H1 (cell line): ENCODE measurements around the gene OR2A2. TPM values are rescaled to one million over a fixed set of nuclear protein-coding genes. Genes with fewer than 3 reads are reported as not detected.

ENCODE experiments used
- CTCF ChIA-PET: fragments of 300-600 bp; sonication (Branson Sonifier 250); formaldehyde crosslinking; loops from one replicate; lab custom pipeline; 2021; ENCODE audit not compliant: partially characterized antibody; lab: Charles Lee
- POLR2A ChIA-PET: fragments of 300-600 bp; sonication (Branson Sonifier 250); formaldehyde crosslinking; loops from one replicate; lab custom pipeline; 2021; ENCODE audit warnings: inconsistent platforms; ENCODE audit not compliant: partially characterized antibody; lab: Charles Lee
- DNase-seq, 2 experiments: peaks; one replicate each; pipeline versions ENCODE4 v3.0.0 to v3.0.0-alpha.2; 2010 to 2022; ENCODE audit warnings: low spot score in 2 of 2, low read depth in 1 of 2, mixed read lengths in 1 of 2
- FAIRE-seq: peaks from 2 replicates; lab custom pipeline; 2011; peaks lifted over from hg19 to GRCh38; lab: Jason Lieb, UNC
- H2AFZ ChIP-seq: 2 replicates; pipeline ENCODE4 v1.8.1; 2012; ENCODE audit warnings: low read length, inconsistent platforms
- H2AK5ac ChIP-seq: 2 replicates; pipeline ENCODE4 v1.6.1; 2013; ENCODE audit warnings: low read depth, low read length
- H2BK120ac ChIP-seq: replicated peaks from 2 replicates; pipeline ENCODE3; 2013; ENCODE audit warnings: low read depth, low read length, inconsistent platforms
- H2BK12ac ChIP-seq: 2 replicates; pipeline ENCODE4 v1.6.1; 2013; ENCODE audit warnings: low read depth, low read length
- H2BK15ac ChIP-seq: 2 replicates; pipeline ENCODE4 v1.6.1; 2013; ENCODE audit warnings: low read length
- H2BK20ac ChIP-seq: 2 replicates; pipeline ENCODE4 v1.6.1; 2013; ENCODE audit warnings: low read length
- H2BK5ac ChIP-seq: 2 replicates; pipeline ENCODE4 v1.6.1; 2013; ENCODE audit warnings: low read depth, low read length
- H3K14ac ChIP-seq: 2 replicates; pipeline ENCODE4 v1.6.1; 2013; ENCODE audit warnings: inconsistent platforms; ENCODE audit not compliant: insufficient read length
- H3K18ac ChIP-seq: 2 replicates; pipeline ENCODE4 v1.6.1; 2013; ENCODE audit warnings: low read length; ENCODE audit errors: extremely low read depth
- H3K23ac ChIP-seq: 2 replicates; pipeline ENCODE4 v1.6.1; 2013; ENCODE audit warnings: inconsistent platforms; ENCODE audit not compliant: insufficient read length
- H3K23me2 ChIP-seq: 2 replicates; pipeline ENCODE4 v1.6.1; 2013; ENCODE audit warnings: low read depth, low read length
- H3K27ac ChIP-seq: 2 replicates; pipeline ENCODE4 v1.6.1; 2011; ENCODE audit warnings: low read depth, low read length, inconsistent platforms
- H3K27me3 ChIP-seq, 4 experiments: replicated peaks in 1 of 4; 1 replicate in 1 of 4; 2 replicates in 3 of 4; pipeline versions ENCODE4 v1.6.1 to v1.8.1; 2011 to 2013; ENCODE audit warnings: low read length in 3 of 4, mild to moderate bottlenecking in 3 of 4, inconsistent platforms in 2 of 4, mixed read lengths in 2 of 4, moderate library complexity in 1 of 4; ENCODE audit not compliant: control insufficient read depth in 3 of 4, insufficient read depth in 3 of 4; ENCODE audit errors: extremely low read depth in 1 of 4
- H3K36me3 ChIP-seq, 4 experiments: 2 replicates each; pipeline versions ENCODE4 v1.6.1 to v1.8.1; 2011 to 2013; ENCODE audit warnings: mild to moderate bottlenecking in 4 of 4, low read length in 3 of 4, moderate library complexity in 2 of 4, control low read depth in 1 of 4, inconsistent platforms in 1 of 4; ENCODE audit not compliant: insufficient read depth in 4 of 4, control insufficient read depth in 2 of 4
- H3K4ac ChIP-seq: replicated peaks from 2 replicates; pipeline ENCODE3; 2013; ENCODE audit warnings: low read length, low read depth, mixed read lengths, inconsistent platforms; ENCODE audit not compliant: insufficient read length
- H3K4me1 ChIP-seq, 4 experiments: replicated peaks in 1 of 4; 1 replicate in 1 of 4; 2 replicates in 3 of 4; pipeline versions ENCODE4 v1.6.1 to v1.8.1; 2011 to 2013; ENCODE audit warnings: low read length in 3 of 4, inconsistent platforms in 2 of 4, mixed read lengths in 1 of 4; ENCODE audit not compliant: insufficient read depth in 4 of 4, control insufficient read depth in 3 of 4
- H3K4me2 ChIP-seq, 2 experiments: 2 replicates each; pipeline versions ENCODE4 v1.6.1 to v1.8.1; 2011 to 2013; ENCODE audit warnings: low read depth in 2 of 2, low read length in 2 of 2, control low read depth in 1 of 2, inconsistent platforms in 1 of 2, mild to moderate bottlenecking in 1 of 2; ENCODE audit not compliant: insufficient read depth in 1 of 2
- H3K4me3 ChIP-seq, 4 experiments: fragments of 200-600, 300-600 bp in 1 of 4; sonication (generic), shearing (Covaris generic), sonication (Bioruptor Twin) in 1 of 4; 2 replicates each; pipeline versions ENCODE4 v1.5.1 to v1.8.1; 2011 to 2016; ENCODE audit warnings: low read length in 4 of 4, low read depth in 3 of 4, control low read depth in 2 of 4, inconsistent platforms in 2 of 4, mild to moderate bottlenecking in 2 of 4, mixed read lengths in 1 of 4, moderate library complexity in 1 of 4; ENCODE audit not compliant: insufficient read depth in 2 of 4; ENCODE audit errors: extremely low read depth in 1 of 4
- H3K56ac ChIP-seq: replicated peaks from 2 replicates; pipeline ENCODE3; 2013; ENCODE audit warnings: low read depth, mild to moderate bottlenecking, mixed read lengths, low read length, inconsistent platforms; ENCODE audit not compliant: insufficient read length
- H3K79me1 ChIP-seq: 2 replicates; pipeline ENCODE4 v1.6.1; 2013; ENCODE audit warnings: low read depth, low read length, control low read depth
- H3K79me2 ChIP-seq, 2 experiments: 2 replicates each; pipeline versions ENCODE4 v1.6.1 to v1.8.1; 2012 to 2013; ENCODE audit warnings: low read length in 2 of 2, mild to moderate bottlenecking in 2 of 2, inconsistent platforms in 1 of 2; ENCODE audit not compliant: insufficient read depth in 2 of 2, control insufficient read depth in 1 of 2
- H3K9ac ChIP-seq, 4 experiments: replicated peaks in 1 of 4; 1 replicate in 1 of 4; 2 replicates in 3 of 4; pipeline versions ENCODE4 v1.6.1 to v1.8.1; 2011 to 2013; ENCODE audit warnings: low read depth in 3 of 4, low read length in 3 of 4, control low read depth in 2 of 4, mild to moderate bottlenecking in 2 of 4, moderate library complexity in 2 of 4, inconsistent platforms in 1 of 4; ENCODE audit errors: extremely low read depth in 1 of 4
- H3K9me3 ChIP-seq, 2 experiments: 2 replicates each; pipeline versions ENCODE4 v1.6.1 to v1.8.1; 2012 to 2013; ENCODE audit warnings: mild to moderate bottlenecking in 2 of 2, moderate library complexity in 2 of 2, control low read depth in 1 of 2, inconsistent platforms in 1 of 2, low read depth in 1 of 2, low read length in 1 of 2, mixed read lengths in 1 of 2; ENCODE audit not compliant: insufficient read depth in 2 of 2
- H4K20me1 ChIP-seq, 2 experiments: replicated peaks in 1 of 2; 2 replicates each; pipeline versions ENCODE3 to v1.8.1; 2011 to 2013; ENCODE audit warnings: inconsistent platforms in 2 of 2, low read length in 2 of 2, mild to moderate bottlenecking in 1 of 2; ENCODE audit not compliant: insufficient read depth in 2 of 2, control insufficient read depth in 1 of 2
- H4K5ac ChIP-seq: 2 replicates; pipeline ENCODE4 v1.6.1; 2013; ENCODE audit warnings: low read length, low read depth, mixed read lengths, inconsistent platforms; ENCODE audit not compliant: insufficient read length
- H4K8ac ChIP-seq: 2 replicates; pipeline ENCODE4 v1.8.0; 2013; ENCODE audit warnings: mild to moderate bottlenecking, moderate library complexity, low read length, inconsistent platforms; ENCODE audit not compliant: insufficient read depth; ENCODE audit errors: extremely low read depth
- H4K91ac ChIP-seq: replicated peaks from 2 replicates; pipeline ENCODE3; 2013; ENCODE audit warnings: low read length, mixed read lengths, inconsistent platforms; ENCODE audit not compliant: insufficient read length
- ASH2L ChIP-seq: fragments of 200-600, 300-600 bp; sonication (generic); IDR thresholded peaks from one replicate; pipeline ENCODE4 v1.7.1; 2017; ENCODE audit warnings: low read length
- CHD1 ChIP-seq: IDR thresholded peaks from 2 replicates; pipeline ENCODE4 v1.6.1; 2012; ENCODE audit warnings: low read depth, low read length, improper control_type of control experiment
- EGR1 ChIP-seq: IDR thresholded peaks from 2 replicates; pipeline ENCODE4 v1.6.1; 2011; ENCODE audit warnings: low read depth, low read length, borderline replicate concordance
- RFX5 ChIP-seq: IDR thresholded peaks from 2 replicates; pipeline ENCODE4 v1.6.1; 2011; ENCODE audit warnings: low read depth, low read length, improper control_type of control experiment, borderline replicate concordance
- RNF2 ChIP-seq: fragments of 200-900, 300-1000 bp; sonication (generic); IDR thresholded peaks from 2 replicates; pipeline ENCODE4 v1.7.1; 2016; ENCODE audit warnings: borderline replicate concordance, low read depth, mild to moderate bottlenecking, antibody characterized with exemption, low read length; ENCODE audit not compliant: poor library complexity, severe bottlenecking; ENCODE audit errors: missing control alignments
- TBP ChIP-seq: IDR thresholded peaks from 2 replicates; pipeline ENCODE4 v1.6.1; 2011; ENCODE audit warnings: low read depth, low read length, improper control_type of control experiment
- WGBS, 2 experiments: shearing (Covaris generic) in 1 of 2; methylation state at CpG; one replicate each; pipeline versions ENCODE4 v1.1.6 to v1.1.7; 2013 to 2015; ENCODE audit warnings: low lambda C conversion rate in 2 of 2, mixed read lengths in 2 of 2, inconsistent platforms in 1 of 2, low coverage in 1 of 2, missing lambda C conversion rate in 1 of 2; ENCODE audit not compliant: insufficient replicate concordance in 2 of 2, insufficient coverage in 1 of 2, insufficient read length in 1 of 2; ENCODE audit errors: extremely low coverage in 1 of 2, missing lambda C conversion rate in 1 of 2; 5-methylcytosine and 5-hydroxymethylcytosine counted together
- polyA plus RNA-seq, 7 experiments: library from polyadenylated mRNA; depleted of rRNA in 3 of 7; stranded (reverse) in 5 of 7; unstranded in 2 of 7; fragments of >200 nt in 5 of 7; fragments of 200-250 nt in 2 of 7; gene quantifications; 1 replicate in 5 of 7; 2 replicates in 1 of 7; 4 replicates in 1 of 7; pipeline versions ENCODE4 v1.2.1 to v1.2.3, GENCODE V29; 2011 to 2013; ENCODE audit warnings: missing spikeins in 2 of 7, mixed read lengths in 2 of 7
- total RNA-seq: library from RNA; stranded (reverse); fragmentation: NEBNext Ultra II Directional; extraction: Animal tissue kit (Norgen Biotek cat#: 25700); gene quantifications from 2 replicates; pipeline ENCODE4 v1.2.1, GENCODE V29; 2021
- TF ChIP-seq, protein P1 (sequence below): IDR thresholded peaks from 2 replicates; pipeline ENCODE4 v1.6.1; 2011; ENCODE audit warnings: low read depth, mild to moderate bottlenecking, low read length; ENCODE audit not compliant: insufficient read depth

Gene OR2A2
- total and polyA plus RNA-seq, 2 of the 8 experiments (the other 6 are each of a cell fraction or from before 2014, with no cell fraction given) = not detected

DNA sequence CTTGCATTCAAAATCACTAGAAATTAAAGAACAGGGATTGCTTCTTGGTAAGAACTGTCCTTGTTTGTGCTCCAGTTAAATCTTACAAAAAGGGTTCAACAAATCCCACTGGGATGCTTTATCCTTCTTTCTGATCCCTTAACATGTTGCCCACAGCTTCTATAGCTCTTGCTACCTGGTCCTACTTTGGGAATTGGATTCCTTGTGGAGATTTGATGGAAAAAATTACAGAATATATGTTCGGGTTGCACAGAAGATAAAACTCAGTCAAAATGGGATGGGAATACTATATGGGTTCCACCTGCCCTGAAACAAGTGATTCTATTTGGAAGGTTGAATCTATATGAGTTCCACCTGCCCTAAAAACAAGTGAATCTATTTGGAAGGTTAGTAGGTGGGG, 39.9 kb upstream of the OR2A2 start, which contains the start of gene OR2A25:
TSS of gene OR2A25 (plus strand) at position 301 of the 400 bp plus-strand sequence. CDS start 4,409 bp downstream, outside the sequence.
- FAIRE-seq (no peak), DNase-seq (no peak)
- Histone ChIP-seq H2BK20ac (no peak within 1 kb of the TSS), H3K79me1 (no peaks in the 10 kb centered on the region), H3K4ac (no peak within 1 kb of the TSS), H3K27ac (no peak within 1 kb of the TSS), H3K27me3 (no peaks in the 10 kb centered on the region), H4K20me1 (no peaks in the 10 kb centered on the region), H2BK12ac (no peak within 1 kb of the TSS), H3K14ac (no peak within 1 kb of the TSS), H4K91ac (no peak within 1 kb of the TSS), H4K8ac (no peak within 1 kb of the TSS), H3K9ac (no peak within 1 kb of the TSS), H3K9me3 (no peaks in the 10 kb centered on the region), H3K23me2 (no peaks in the 10 kb centered on the region), H3K4me1 (no peaks in the 10 kb centered on the region), H3K18ac (no peak within 1 kb of the TSS), H3K23ac (no peak within 1 kb of the TSS), H2BK120ac (no peak within 1 kb of the TSS), H3K56ac (no peak within 1 kb of the TSS), H2BK15ac (no peak within 1 kb of the TSS), H2AFZ (no peak within 1 kb of the TSS), H2AK5ac (no peak within 1 kb of the TSS), H3K79me2 (no peaks in the 10 kb centered on the region), H3K36me3 (no peaks in the 10 kb centered on the region), H3K4me2 (no peak within 1 kb of the TSS), H4K5ac (no peak within 1 kb of the TSS), H3K4me3 (no peak within 1 kb of the TSS), H2BK5ac (no peak within 1 kb of the TSS)
- POLR2A ChIA-PET = no interaction called here
- 70% methylated on average over 1 of the region's 1 CpG; no CpG with 5 or more reads in 1 of the 2 experiments for WGBS, 2 experiments
- TF ChIP-seq TBP (no peak), ASH2L (no peak), EGR1 (no peak), RNF2 (no peak), RFX5 (no peak), CHD1 (no peak)
- TF ChIP-seq, protein P1, sequence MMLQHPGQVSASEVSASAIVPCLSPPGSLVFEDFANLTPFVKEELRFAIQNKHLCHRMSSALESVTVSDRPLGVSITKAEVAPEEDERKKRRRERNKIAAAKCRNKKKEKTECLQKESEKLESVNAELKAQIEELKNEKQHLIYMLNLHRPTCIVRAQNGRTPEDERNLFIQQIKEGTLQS = no peak
- CTCF ChIA-PET = interaction anchor here (1.6 kb wide), 1 partner anchor 59 kb away, joined by 5 read pairs; no protein-coding TSS in a partner anchor
